ENCODE data around the gene ACOT8. TPM values are rescaled to one million over a fixed set of nuclear protein-coding genes. Genes with fewer than 3 reads are reported as not detected.

Gene ACOT8
- total and polyA plus RNA-seq, 10 of the 15 experiments (the other 5 are each of a cell fraction or from before 2014, with no cell fraction given): 5.1 to 47.9 (median 31.8) TPM

- TF ChIP-seq NKRF (conservative IDR thresholded peaks at IDR 0.05): peak; percentile 99
- TF ChIP-seq ZNF207 (IDR thresholded peaks at IDR 0.05; ENCODE audit: borderline replicate concordance): peak; percentile 98
- TF ChIP-seq IKZF2 (IDR thresholded peaks at IDR 0.05): peak in 1 of 2 experiments; percentile 43; a peak in 1 of 4 replicates
- peak; percentile 44; the same call in 1 of the 2 replicates for TF ChIP-seq POLR2AphosphoS5 (IDR thresholded peaks at IDR 0.05; ENCODE audit: low read length)
- 0 out of 2 replicates have a peak, but pooled peaks have one; percentile 13 for TF ChIP-seq EED (IDR thresholded peaks at IDR 0.05; ENCODE audit: low read depth)
- TF ChIP-seq CEBPZ (IDR thresholded peaks at IDR 0.05; ENCODE audit: low read depth, low read length): peak; percentile 49; the same call in 1 of the 2 replicates
- peak; percentile 84 for TF ChIP-seq CHD2 (IDR thresholded peaks at IDR 0.05; ENCODE audit: borderline replicate concordance, low read depth, low read length)
- TF ChIP-seq NR2C2 (IDR thresholded peaks at IDR 0.05; ENCODE audit: borderline replicate concordance, control insufficient read depth, insufficient read length, low read depth): no peak
- peak; percentile 79 for TF ChIP-seq FOS (IDR thresholded peaks at IDR 0.05; ENCODE audit: borderline replicate concordance, extremely low read depth, insufficient read length)
- TF ChIP-seq CEBPB (IDR thresholded peaks at IDR 0.05; ENCODE audit: borderline replicate concordance in 1 of 2, low read depth in 2 of 2, low read length in 2 of 2): no peak
- TF ChIP-seq HDGF (IDR thresholded peaks at IDR 0.05): no peak
- TF ChIP-seq POLR2A (IDR thresholded peaks at IDR 0.05; ENCODE audit: low read depth, low read length): peak; percentile 88
- TF ChIP-seq HCFC1 (IDR thresholded peaks at IDR 0.05; ENCODE audit: low read length): peak; percentile 67
- no peak for TF ChIP-seq SMC3 (IDR thresholded peaks at IDR 0.05; ENCODE audit: borderline replicate concordance, low read length)
- TF ChIP-seq ZNF24 (IDR thresholded peaks at IDR 0.05): peak; percentile 53; the same call in 1 of the 2 replicates
- TF ChIP-seq EP300 (IDR thresholded peaks at IDR 0.05; ENCODE audit: borderline replicate concordance in 1 of 2, control insufficient read depth in 1 of 2, low read depth in 2 of 2, low read length in 2 of 2): peak; percentile 43 to 62; a peak in 2 of 4 replicates
- TF ChIP-seq BHLHE40 (IDR thresholded peaks at IDR 0.05; ENCODE audit: borderline replicate concordance in 1 of 2, low read depth in 2 of 2, low read length in 1 of 2): peak; percentile 91 to 98
- TF ChIP-seq RCOR1 (conservative IDR thresholded peaks at IDR 0.05; ENCODE audit: low read depth, low read length): peak; percentile 88; the same call in 1 of the 2 replicates
- TF ChIP-seq PAX5 (IDR thresholded peaks at IDR 0.05; ENCODE audit: borderline replicate concordance, low read depth, low read length): peak; percentile 63; the same call in 1 of the 2 replicates
- no peak for TF ChIP-seq NRF1 (conservative IDR thresholded peaks at IDR 0.05; ENCODE audit: low read depth, low read length)
- TF ChIP-seq SUZ12 (IDR thresholded peaks at IDR 0.05; ENCODE audit: unreplicated experiment): no peak
- peak; percentile 89 for TF ChIP-seq CBFB (IDR thresholded peaks at IDR 0.05; ENCODE audit: low read depth)
- TF ChIP-seq CREM (IDR thresholded peaks at IDR 0.05; ENCODE audit: low read depth): peak; percentile 61
- no peak for TF ChIP-seq KDM1A (IDR thresholded peaks at IDR 0.05; ENCODE audit: borderline replicate concordance)
- peak; percentile 98 for TF ChIP-seq MAX (IDR thresholded peaks at IDR 0.05; ENCODE audit: low read depth, low read length)
These were observed 34.1 kb upstream of the ACOT8 start, which contains the start of the genes CTSA and NEURL2 (continued) for GRCh38 chr20:45890985-45891983.

Data from GM12878 (cell line).